HUDEP-2 (cell line): ENCODE data around the gene ALPK1.

Source experiments
- DNase-seq, 76 experiments: peaks; one replicate each; lab custom pipeline; 2025; ENCODE audit not compliant: unreplicated experiment in 76 of 76; lab: John Stamatoyannopoulos, UW

Gene ALPK1

DNA sequence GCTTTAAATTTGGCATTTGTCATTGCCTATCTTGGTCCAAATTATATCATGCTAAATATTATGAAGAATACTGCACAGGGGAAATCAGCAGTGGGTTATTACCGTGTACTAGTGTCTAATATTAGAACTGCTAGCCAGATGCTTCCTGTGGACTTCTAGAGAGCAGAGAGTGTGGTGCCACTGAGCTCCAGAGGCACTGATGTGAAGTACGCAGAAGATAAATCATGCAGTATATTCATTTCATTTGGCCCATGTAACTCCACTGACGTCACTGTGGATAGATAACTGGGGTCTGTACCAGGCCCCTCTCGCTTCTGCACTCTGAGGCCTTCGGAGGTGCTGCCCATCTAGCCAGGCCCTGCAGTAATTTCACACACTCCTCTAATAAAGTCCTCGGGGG lies 80.0 kb downstream of the ALPK1 start:
- no peak for DNase-seq

DNA sequence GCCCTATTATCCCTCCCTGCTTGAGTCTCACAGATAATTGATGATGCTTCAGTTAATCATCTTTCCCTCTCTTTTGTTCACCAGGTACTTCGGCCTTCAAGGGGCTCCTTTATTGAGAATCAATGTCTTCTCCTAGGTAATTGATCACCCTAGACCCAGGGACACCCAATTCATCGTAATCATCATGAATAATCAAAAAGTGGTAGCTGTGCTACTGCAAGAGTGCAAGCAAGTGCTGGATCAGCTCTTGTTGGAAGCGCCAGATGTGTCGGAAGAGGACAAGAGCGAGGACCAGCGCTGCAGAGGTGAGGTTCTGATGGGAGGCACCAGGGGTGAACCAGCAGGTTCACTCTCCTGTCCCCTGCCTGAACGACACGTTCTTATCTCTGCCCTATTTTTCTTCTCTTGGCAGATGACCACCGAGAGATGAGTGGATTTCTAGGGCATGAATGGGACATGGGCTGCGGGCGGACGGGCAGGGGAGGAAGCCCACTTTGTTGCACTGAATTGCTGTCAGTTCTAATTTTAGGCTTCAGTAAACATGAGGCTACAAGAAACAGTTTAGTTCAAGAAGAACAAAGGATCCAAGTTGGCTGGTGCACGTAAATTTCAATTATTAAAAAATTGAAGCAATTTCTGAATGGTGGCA lies 80.5 kb downstream of the ALPK1 start:
- DNase-seq, result no peak

DNA sequence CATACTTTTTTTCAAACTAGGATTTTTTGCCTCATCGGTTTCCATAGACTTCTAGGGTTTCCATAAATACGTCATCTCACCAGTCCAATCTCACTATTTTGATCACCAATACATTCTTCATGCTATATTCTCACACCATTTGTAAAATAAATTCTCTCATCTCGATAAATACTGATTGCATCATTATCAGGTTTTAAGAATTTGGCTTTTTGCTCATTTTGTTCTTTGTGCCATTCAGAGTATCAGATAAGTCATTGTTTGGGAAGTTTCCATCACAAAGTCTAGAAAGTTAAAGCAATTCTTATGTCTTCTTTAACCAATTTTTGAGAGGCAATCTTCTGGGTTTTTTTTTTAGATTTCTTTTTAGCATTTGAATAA lies 81.1 kb downstream of the ALPK1 start:
- DNase-seq, result no peak

DNA sequence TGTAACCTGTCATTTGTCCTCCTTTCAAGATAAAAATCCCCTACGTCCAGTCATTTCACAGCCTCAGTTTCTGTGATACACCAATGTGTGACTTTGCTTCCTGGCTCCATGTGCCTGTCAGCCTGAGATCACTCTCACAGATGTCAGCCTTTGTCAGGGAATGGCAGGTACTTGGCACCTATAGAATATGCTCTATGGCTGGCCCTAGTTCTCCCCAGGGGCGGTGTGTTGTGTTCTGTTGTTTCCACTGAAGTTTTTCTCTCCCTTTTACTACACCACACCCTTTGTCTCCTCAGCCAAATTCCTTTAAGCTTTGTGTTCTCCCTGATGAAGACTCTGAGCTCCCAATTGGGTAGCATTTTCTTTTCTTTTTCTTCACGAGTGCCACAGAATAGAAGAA lies 81.7 kb downstream of the ALPK1 start:
- peak in 1 of 76 experiments; percentile 2 for DNase-seq

DNA sequence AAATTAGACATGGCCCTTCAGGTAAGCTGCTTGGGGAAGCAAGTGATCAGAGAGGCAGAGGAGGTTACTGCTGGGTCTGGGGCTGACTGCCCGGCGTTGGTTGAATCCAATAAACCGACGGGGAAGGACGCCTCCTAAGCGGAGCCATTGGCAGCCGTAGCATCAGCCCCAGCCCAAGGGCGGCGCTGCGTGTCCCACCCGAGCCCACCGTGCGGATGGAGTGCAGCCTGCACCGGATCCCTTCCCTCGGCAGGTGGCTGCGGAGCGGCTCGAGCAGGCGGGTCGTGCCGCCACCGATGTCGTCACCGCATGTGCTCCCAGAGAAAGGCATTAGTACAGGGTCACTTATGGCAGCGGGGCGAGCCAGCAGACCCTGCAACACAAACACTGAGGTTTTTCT lies 82.1 kb downstream of the ALPK1 start:
- DNase-seq, result no peak

DNA sequence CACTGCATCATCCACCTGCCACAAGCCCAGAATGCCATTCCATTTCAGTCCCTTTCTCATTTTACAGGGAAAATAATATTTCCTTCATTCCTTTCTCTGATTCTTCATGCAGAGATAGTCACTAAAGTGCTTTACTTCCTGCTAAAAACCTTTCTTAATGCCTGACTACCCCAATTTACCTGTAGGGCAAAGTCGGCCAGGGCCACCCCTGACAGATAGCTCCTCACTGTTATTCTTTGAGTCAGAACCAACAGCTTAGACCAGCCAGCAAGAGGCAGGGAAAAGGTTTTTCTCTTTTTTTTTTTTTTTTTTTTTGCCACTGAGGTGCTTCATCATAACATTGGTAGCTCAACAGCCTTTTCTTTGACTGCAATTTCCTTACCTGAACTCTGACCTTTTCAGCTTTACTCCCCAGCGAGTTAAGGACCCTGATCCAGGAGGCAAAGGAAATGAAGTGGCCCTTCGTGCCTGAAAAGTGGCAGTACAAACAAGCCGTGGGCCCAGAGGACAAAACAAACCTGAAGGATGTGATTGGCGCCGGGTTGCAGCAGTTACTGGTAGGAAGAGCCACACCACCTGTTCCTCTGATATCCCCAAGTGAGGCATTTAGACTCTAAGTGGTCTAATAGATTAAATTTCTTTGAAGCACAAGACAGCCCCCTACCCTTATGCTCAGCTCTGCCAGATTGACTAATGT lies 85.0 kb downstream of the ALPK1 start:
- DNase-seq, result no peak

DNA sequence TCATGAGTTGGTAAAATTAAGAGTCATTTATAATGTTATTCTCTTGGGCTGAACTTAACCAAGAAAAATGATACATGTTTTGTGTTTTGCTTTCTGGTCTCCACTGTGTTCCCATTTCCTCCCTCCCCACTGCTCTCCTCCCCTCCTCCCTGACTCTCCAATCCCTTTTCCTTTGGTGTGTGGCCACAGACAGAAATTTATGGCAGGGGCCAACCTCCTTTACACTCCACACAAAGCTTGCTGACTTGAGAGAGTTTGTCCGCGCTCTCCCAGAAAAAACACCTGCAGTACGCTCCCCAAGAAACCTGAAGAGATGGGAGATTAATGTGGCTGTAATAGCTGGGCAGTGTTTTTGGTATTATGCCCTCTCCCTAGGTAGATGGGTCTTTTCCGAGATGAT lies 88.9 kb downstream of the ALPK1 start:
- no peak for DNase-seq

DNA sequence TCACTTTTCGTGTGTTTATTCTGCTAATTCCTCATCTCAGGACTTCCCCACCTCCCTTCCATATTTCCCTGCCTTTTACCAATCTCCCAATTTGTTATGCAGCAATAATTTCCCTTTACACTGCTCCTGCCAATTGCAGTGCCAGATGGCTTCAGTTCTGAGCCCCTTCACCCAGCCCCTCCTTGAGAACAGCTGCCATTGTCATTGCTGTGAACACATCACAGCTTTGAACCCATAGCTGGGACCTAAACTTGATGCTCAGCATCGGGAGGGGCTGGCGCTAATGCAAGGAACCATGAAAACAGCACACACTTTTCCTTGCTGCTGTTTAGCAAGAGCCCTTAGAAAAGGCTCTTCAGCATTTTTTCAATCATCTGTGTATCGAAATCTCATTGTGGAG lies 104.9 kb downstream of the ALPK1 start:
- no peak for DNase-seq

DNA sequence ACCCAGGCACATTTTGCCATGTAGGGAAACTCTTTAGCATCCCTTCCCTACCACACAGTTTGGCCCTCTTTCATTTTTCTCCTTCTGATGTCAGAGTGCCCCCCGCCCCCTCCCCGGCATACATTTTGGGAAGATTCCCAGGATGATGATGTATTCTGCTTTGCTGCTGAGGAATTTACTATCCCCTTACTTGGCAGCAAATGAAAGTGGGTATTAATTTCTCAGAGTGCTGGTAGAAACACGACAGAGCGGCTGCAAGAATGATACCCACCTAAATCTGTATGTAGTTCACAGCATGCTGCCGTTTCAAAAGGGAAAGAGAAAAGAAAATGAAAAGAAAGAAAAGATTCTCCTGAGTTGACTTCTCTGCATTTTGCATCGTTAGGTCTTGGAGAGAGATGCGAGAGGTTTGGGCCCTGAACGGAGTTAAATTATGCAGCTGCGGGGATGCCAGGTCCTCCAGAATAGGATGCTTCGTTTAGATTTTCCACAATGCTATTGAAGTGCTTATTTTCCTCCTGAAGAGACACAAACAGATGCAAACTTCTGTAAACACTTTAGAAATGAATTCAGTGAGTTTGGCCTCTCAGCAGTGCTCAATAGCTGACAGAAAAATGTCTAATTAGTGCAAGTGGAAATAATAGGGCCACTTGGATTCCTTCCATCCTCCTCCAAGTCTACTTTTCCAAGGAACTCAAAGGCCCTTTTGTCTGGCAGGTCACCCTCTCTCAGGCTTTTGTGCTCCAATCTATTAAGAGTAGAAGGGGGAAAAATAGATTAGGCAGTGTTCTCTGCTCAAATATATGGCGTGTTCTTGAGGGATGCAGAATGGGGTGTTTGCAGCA lies 106.2 kb downstream of the ALPK1 start:
- DNase-seq, result no peak

DNA sequence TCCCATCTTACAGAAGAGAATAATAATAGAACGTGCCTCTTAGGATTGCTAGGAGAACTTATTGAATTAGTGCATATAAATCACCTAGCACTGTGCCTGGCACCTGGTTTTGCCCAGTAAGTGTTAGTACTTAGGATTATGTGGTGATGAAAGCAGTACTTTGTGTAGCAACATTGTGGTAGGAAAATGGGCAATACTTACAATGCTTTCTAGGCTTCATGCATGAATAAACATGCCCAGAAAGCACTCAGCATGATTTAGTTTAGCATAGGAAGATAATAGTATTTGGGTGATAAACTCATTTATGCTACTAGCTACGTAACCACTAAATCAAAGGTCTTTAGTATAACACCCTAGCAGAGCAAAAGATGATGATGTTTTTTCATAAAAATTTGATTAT lies 113.2 kb downstream of the ALPK1 start:
- no peak for DNase-seq

DNA sequence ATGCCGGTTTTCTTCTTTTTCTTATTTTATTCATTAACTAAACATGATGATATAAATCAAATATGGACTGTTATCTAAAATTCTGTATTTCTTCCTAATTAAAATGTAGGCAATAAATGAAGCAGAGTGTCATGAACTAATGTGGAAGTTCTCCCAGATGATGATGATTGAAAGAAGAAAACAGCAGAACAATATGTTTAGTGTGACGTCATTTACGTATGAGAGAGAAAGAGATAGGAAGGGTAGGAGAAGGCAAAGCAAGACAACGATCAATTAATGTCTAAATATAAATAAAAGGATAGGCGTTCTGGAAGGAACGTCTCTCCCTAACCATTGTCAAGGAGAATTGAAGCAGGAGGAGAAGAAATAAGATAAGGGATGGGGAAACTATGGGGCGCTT lies 113.6 kb downstream of the ALPK1 start:
- DNase-seq, result no peak

DNA sequence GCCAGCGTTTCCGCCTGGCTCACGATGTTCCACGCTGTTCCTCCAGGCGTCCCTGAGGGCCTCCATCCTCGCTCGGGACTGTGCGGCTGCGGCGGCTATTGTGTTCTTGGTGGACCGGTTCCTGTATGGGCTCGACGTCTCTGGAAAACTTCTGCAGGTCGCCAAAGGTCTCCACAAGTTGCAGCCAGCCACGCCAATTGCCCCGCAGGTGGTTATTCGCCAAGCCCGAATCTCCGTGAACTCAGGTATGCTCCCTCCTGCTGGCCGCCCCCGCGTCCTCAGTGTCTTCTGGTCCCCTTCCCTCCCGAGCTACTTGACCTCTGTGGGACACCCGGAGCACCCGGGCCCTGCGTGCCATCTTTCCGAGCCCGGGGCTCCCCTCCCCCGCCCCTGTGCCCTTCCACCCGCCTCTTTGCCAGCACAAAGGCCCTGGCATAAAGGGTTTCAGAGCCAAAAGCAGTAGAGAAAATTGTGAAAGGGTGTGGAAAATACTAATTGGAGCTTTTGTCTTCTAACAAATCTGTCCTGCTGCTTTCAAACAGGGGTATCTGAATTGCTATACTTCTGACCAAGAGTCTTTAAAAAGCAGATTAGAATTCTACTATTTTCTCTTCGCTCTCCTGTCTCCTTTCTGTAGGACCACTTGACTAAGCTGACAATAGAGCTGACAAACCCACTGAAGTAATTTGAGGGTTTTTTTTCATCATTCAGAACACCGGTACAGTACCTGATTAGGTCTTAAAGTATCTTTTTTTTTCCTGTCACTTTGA lies 114.8 kb downstream of the ALPK1 start:
- DNase-seq, result no peak

DNA sequence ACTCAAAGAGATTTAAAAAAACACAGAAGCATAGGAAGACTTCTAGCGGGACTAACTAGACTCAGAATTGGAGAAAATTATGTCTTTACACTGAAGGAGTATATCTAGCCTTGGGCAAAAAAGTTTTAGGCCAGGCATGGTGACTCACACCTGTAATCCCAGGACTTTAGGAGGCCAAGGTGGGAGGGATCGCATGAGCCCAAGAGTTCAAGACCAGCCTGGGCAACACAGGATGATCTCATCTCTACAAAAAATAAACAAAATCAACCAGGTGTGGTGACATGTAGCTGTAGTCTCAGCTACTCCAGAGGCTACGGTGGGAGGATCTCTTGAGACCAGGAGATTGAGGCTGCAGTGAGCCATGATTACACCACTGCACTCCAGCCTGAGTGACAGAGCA lies 119.3 kb downstream of the ALPK1 start:
- DNase-seq, result no peak

DNA sequence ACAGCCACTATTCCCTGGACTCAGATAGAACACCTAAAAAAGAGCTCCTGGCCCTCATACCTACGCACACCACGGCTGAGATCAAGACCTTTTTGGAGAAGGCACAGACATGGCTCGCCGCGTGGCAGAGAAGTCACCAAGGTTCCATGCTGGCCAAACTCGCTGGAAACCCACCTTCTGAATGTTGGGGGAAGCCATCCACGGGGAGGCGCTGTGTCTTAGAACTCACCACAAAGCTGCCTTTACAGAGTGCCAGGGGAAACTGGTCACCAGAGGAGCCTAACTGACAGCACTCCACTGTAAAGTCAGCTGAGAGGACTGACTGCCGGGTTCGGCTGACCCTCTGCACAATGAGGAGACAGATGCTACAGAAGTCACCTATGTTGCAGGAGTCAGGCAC lies 120.9 kb downstream of the ALPK1 start:
- peak in 3 of 76 experiments; percentile 0 to 7 (median 1) for DNase-seq

DNA sequence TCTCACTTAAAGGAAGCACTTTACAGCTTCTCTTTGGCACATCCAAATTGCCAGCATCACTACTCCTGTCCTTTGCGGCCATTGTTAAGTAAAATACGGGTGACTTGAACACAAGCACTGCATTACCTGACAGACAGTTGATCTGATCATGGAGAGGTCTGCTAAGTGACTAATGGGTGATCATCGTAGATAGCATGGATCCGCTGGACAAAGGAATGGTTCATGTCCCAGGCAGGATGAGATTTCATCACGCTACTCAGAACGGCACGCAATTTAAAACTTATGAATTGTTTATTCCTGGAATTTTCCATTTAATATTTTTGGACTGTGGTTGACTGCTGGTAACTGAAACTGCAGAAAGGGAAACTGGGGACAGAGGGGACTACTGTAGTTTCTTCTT lies 124.7 kb downstream of the ALPK1 start:
- DNase-seq, result no peak

DNA sequence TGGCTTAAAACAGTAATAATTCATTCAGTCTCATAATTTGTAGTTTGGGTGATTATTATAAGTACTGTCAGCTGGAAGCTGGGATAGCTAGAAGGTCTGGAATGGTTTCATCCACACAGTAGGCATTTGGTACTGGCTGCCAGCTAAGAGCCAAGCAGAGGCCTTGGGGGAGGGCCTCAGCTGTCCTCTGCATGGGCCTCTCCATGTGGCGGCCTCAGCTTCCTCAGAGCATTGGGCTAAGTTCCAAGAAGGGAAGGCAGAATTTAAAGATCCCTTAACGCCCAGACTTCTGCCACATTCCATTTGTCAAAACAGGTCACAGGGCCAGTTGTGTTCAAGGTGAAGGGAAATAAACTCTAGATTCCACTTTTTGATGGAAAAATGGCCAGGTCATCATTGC lies 125.5 kb downstream of the ALPK1 start:
- DNase-seq, result peak in 1 of 76 experiments; percentile 5

DNA sequence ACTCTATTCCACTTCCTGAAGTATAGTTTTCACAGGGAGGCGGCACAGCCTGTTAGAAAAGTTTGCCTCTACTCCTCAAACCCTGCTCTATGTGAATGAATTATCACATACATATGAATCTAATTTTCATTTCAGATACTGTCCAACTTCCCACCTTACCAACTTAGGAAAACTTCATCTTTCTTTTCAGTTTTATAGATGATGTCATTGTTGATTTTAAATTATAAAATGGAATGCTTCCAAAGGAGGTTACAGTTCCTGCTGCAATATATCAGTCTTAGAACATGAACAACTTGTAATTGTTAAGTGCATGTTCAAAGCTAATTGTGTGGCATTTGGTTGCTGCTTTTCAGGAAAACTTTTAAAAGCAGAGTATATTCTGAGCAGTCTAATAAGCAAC lies 126.4 kb downstream of the ALPK1 start:
- DNase-seq, result no peak

DNA sequence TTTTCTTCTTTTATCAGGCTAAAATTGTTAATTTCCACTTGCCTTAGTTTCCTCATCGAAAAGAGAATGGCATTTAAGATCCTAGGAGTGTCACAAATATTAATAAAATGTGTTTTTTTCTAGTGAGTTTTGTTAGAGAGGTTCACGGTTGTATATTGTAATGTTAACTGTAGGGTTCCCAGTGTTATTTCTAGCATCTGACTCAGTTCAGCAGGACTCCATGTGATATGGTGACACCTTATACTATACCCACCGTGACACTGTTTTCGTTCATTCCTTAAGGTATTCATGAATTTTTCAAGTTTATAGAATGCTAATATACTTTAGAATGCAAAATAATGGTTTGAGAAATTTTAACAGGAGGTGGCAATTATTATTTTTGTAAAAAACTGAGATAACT lies 128.7 kb downstream of the ALPK1 start:
- no peak for DNase-seq

DNA sequence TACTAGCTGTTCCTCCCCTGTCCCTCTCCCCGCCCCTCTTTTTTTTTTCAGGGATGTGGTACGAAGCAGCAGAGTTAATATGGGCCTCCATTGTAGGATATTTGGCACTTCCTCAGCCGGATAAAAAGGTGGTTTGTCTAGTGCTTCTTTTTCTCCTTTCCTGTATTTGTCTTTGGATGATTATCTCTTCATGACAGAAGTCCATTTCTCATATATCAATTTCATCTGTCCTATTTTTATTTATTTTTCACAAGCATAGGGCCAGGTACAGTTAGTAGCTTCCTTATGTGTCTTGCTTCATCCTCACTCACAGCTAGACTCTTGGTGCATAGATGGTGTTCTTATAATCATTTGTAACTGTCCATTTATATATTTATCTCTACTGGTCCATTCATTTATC lies 129.2 kb downstream of the ALPK1 start:
- DNase-seq, result no peak

DNA sequence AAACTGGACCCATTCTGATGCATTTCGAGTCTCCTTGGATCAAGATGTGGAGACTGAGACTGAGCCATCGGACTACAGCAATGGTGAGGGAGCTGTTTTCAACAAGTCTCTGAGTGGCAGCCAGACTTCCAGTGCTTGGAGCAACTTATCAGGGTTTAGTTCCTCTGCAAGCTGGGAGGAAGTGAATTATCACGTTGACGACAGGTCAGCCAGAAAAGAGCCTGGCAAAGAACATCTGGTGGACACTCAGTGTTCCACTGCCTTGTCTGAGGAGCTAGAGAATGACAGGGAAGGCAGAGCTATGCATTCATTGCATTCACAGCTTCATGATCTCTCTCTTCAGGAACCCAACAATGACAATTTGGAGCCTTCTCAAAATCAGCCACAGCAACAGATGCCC lies 134.0 kb downstream of the ALPK1 start:
- DNase-seq, result no peak

DNA sequence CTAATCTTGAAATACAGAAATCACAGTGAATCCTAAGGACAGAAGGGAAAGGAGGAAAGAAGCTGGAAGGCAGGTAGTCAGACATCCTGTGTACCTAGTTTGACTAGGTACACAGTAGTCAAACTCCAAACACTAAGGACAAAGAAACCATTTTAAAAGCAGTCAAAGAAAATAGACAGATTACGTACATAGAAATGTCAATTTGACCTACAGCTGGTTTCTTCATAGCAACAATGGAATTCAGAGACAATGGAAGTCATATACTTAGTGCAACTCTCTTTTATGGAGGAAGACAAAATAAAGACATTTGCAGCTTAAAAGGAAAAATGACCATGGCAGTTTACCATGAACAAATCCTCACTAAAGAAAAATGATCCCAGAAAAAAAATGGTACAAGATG lies 139.8 kb downstream of the ALPK1 start:
- DNase-seq, result no peak
